ENCODE measurements around the gene NPHS1.

The NPHS1 gene

DNA sequence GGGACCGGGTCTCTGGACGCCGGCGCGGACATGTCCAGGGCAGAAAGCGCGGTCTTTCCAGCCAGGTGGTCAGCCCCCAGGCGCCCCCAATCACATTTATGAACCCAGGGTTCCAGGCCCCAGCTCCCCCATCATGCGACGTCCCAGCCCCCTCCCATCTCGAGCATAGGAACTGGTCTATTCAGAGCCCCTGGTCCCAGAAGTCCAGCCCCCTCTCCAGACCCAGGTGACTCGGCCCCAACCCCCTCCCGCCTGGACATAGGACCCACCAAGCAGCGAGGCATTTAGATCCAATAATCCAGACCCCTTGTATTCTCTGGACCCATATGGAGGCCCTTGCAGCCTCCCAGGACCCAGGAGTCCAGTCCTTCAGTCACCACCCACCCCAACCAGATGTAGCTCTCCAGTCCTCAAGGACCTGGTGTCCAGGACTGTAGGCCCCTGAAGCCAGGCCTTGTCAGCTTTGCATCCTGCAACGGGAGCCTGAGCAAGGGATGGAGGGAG lies 16.6 kb upstream of the NPHS1 start:
- DNase-seq (ENCODE audit: low read depth): no peak
- TF ChIP-seq, protein P1, sequence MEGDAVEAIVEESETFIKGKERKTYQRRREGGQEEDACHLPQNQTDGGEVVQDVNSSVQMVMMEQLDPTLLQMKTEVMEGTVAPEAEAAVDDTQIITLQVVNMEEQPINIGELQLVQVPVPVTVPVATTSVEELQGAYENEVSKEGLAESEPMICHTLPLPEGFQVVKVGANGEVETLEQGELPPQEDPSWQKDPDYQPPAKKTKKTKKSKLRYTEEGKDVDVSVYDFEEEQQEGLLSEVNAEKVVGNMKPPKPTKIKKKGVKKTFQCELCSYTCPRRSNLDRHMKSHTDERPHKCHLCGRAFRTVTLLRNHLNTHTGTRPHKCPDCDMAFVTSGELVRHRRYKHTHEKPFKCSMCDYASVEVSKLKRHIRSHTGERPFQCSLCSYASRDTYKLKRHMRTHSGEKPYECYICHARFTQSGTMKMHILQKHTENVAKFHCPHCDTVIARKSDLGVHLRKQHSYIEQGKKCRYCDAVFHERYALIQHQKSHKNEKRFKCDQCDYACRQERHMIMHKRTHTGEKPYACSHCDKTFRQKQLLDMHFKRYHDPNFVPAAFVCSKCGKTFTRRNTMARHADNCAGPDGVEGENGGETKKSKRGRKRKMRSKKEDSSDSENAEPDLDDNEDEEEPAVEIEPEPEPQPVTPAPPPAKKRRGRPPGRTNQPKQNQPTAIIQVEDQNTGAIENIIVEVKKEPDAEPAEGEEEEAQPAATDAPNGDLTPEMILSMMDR (IDR thresholded peaks at IDR 0.05; ENCODE audit: low read depth, low read length, missing control alignments): no peak
- H3K4me3 ChIP-seq (ENCODE audit: low read depth, low read length): peak overlapping the region; percentile 40
- in situ Hi-C loops (cut with HindIII; ENCODE audit: low sequenced_read_pairs): no loop called here

DNA sequence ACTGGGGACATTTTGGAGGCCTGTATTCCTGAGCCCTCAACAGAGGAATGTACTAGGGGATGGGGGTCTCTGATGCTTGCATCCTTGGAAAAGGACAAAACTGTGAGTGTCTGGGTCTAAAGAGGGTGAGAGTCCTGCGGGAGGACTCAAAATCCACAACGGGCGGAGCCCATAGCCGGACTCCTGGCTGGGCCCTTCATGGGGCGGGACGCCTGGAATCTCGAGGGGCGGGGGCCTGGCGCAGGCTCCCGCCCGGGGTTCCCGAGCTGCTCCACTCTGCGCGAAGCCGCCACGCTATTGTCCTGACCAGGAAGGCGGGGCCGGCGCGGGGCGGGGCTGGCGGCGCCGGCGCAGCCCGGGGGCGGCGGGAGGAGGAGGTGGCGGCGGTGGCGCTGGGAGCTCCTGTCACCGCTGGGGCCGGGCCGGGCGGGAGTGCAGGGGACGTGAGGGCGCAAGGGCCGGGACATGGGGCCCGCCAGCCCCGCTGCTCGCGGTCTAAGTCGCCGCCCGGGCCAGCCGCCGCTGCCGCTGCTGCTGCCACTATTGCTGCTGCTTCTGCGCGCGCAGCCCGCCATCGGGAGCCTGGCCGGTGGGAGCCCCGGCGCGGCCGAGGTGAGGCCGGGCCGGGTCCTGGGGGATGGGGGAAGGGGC lies 16.0 kb upstream of the NPHS1 start, which contains the start of gene APLP1:
Gene APLP1 (plus strand): TSS at position 403 of the 651 bp plus-strand sequence. CDS start 63 bp downstream, at position 466.
- no peak for DNase-seq (ENCODE audit: low read depth)
- in situ Hi-C loops (cut with HindIII; ENCODE audit: low sequenced_read_pairs): no loop called here
- H3K4me3 ChIP-seq (ENCODE audit: low read depth, low read length): peak within 1 kb of the TSS; percentile 40
- TF ChIP-seq, protein P1 (IDR thresholded peaks at IDR 0.05; ENCODE audit: low read depth, low read length, missing control alignments): no peak

DNA sequence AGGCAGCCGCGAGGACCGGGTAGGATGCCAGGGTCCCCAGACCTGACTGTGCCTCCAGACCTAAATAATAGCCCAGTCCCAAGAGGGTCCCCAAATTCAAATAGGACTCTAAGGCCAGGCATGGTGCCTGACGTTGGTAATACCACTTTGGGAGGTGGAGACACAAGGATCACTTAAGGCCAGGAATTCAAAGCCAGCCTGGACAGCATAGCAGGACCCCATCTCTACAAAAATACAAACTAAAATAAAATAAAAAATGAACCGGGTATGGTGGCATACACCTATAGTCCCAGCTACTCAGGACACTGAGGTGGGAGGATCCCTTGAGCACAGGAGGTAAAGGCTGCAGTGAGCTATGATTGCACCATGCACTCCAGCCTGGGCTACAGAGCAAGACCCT lies 10.7 kb upstream of the NPHS1 start:
- DNase-seq (ENCODE audit: low read depth): no peak
- in situ Hi-C loops (cut with HindIII; ENCODE audit: low sequenced_read_pairs): no loop called here

DNA sequence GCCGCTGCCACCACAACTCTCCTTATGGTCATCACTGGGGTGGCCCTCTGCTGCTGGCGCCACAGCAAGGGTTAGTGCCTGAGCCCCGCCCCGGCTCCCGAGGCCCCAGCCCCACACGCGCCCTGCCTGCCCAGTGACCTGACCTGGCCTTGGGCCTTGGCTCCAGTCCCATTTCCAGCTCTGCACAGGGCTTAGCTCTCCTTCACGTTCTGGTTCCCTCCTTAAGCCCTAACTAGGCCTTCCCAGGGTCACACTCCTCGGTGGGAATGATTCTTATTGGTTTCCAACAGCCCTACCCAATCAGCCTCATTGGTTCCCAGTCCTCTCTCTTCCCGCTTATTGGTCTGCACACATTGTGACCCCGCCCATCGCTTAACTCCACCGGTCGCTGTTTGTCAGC lies 10.2 kb upstream of the NPHS1 start:
- no peak for DNase-seq (ENCODE audit: low read depth)
- no peak overlapping the region for H3K4me3 ChIP-seq (ENCODE audit: low read depth, low read length)
- in situ Hi-C loops (cut with HindIII; ENCODE audit: low sequenced_read_pairs): no loop called here
- TF ChIP-seq, protein P1 (IDR thresholded peaks at IDR 0.05; ENCODE audit: low read depth, low read length, missing control alignments): no peak

More for the DNA sequence above, 10.7 kb upstream of the NPHS1 start:
- no peak overlapping the region for H3K4me3 ChIP-seq (ENCODE audit: low read depth, low read length)
- TF ChIP-seq, protein P1 (IDR thresholded peaks at IDR 0.05; ENCODE audit: low read depth, low read length, missing control alignments): no peak

DNA sequence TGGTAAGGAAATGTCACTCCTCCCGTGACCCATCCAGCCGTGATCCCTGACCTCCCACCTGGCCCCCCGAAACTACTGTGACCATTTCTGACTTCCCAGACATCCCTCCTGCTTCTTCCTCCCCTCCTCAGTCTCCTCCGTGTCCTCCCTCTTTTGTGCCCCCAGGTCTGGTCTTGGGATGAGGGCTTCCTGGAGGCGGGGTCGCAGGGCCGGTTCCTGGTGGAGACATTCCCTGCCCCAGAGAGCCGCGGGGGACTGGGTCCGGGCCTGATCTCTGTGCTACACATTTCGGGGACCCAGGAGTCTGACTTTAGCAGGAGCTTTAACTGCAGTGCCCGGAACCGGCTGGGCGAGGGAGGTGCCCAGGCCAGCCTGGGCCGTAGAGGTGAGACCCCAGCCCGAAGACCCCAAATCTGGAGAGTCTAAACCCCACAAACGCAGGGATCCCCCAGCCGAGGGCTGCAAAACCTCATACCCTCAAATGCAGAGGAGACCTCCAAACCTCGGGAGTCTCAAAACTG lies 9.4 kb upstream of the NPHS1 start:
- in situ Hi-C loops (cut with HindIII; ENCODE audit: low sequenced_read_pairs): no loop called here
- TF ChIP-seq, protein P1 (IDR thresholded peaks at IDR 0.05; ENCODE audit: low read depth, low read length, missing control alignments): no peak
- DNase-seq (ENCODE audit: low read depth): no peak
- H3K4me3 ChIP-seq (ENCODE audit: low read depth, low read length): no peak overlapping the region

DNA sequence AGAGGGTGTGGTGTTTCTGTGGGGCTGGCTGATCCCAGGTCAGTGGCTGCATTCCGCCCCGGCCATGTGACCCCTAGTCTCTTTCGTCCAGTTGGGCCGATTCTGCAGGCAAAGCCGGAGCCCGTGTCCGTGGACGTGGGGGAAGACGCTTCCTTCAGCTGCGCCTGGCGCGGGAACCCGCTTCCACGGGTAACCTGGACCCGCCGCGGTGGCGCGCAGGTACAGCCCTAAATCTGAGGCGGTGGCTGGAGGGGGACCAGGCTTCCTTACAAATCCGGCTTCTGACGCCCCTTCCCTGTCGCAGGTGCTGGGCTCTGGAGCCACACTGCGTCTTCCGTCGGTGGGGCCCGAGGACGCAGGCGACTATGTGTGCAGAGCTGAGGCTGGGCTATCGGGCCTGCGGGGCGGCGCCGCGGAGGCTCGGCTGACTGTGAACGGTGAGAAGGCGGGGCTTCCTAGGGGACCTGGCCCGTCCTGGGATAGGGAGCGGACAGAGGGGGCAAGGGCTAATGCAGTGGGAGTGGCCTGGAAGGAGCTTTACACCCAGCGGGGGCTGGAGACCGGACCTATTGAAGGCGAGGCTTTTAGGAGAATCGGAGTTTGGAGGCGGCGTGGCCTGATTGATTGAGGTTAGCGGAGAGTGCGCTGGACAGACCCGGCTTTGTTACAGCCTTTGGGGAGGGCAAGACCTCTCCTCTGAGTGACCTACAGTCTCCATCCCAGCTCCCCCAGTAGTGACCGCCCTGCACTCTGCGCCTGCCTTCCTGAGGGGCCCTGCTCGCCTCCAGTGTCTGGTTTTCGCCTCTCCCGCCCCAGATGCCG lies 8.7 kb upstream of the NPHS1 start:
- in situ Hi-C loops (cut with HindIII; ENCODE audit: low sequenced_read_pairs): no loop called here
- no peak overlapping the region for H3K4me3 ChIP-seq (ENCODE audit: low read depth, low read length)
- no peak for DNase-seq (ENCODE audit: low read depth)
- TF ChIP-seq, protein P1 (IDR thresholded peaks at IDR 0.05; ENCODE audit: low read depth, low read length, missing control alignments): no peak
